Putamen (tissue), 1 donor: ENCODE data around the gene ZBTB38.

Source experiments
- DNase-seq: peaks from one replicate; pipeline ENCODE4 v3.0.0-alpha.2; 2016; ENCODE audit warnings: low spot score

The ZBTB38 gene

GRCh38 chr3:141366285-141367037, 1.8 kb upstream of the ZBTB38 start:
- DNase-seq, result no peak

- DNase-seq, result no peak
Measured at GRCh38 chr3:141367038-141367730, 1.1 kb upstream of the ZBTB38 start.

- DNase-seq, result no peak
Measured at GRCh38 chr3:141368925-141369794, 856 bp downstream of the ZBTB38 start.

- DNase-seq, result peak; percentile 87
Measured at GRCh38 chr3:141370065-141370533, 1.8 kb downstream of the ZBTB38 start.

- no peak for DNase-seq
Measured at GRCh38 chr3:141371882-141372281, 3.6 kb downstream of the ZBTB38 start.

- no peak for DNase-seq
Measured at GRCh38 chr3:141372656-141373055, 4.4 kb downstream of the ZBTB38 start.

- DNase-seq, result no peak
Measured at GRCh38 chr3:141373232-141373631, 4.9 kb downstream of the ZBTB38 start.

GRCh38 chr3:141373768-141374526, 5.6 kb downstream of the ZBTB38 start:
- no peak for DNase-seq

- DNase-seq, result no peak
Measured at GRCh38 chr3:141375381-141376301, 7.3 kb downstream of the ZBTB38 start.

- DNase-seq, result no peak
Measured at GRCh38 chr3:141377377-141377776, 9.1 kb downstream of the ZBTB38 start.

GRCh38 chr3:141378556-141378955, 10.3 kb downstream of the ZBTB38 start:
- DNase-seq, result no peak

- DNase-seq, result no peak
Measured at GRCh38 chr3:141379250-141379966, 11.1 kb downstream of the ZBTB38 start.

GRCh38 chr3:141380279-141380678, 12.0 kb downstream of the ZBTB38 start:
- no peak for DNase-seq

- DNase-seq, result no peak
Measured at GRCh38 chr3:141380987-141381386, 12.7 kb downstream of the ZBTB38 start.

GRCh38 chr3:141382571-141382970, 14.3 kb downstream of the ZBTB38 start:
- no peak for DNase-seq

GRCh38 chr3:141383555-141384129, 15.3 kb downstream of the ZBTB38 start:
- DNase-seq, result no peak

- no peak for DNase-seq
Measured at GRCh38 chr3:141384157-141384556, 15.9 kb downstream of the ZBTB38 start.

GRCh38 chr3:141384575-141384974, 16.3 kb downstream of the ZBTB38 start:
- DNase-seq, result no peak

- DNase-seq, result no peak
Measured at GRCh38 chr3:141385406-141386125, 17.3 kb downstream of the ZBTB38 start.
